Jurkat, Clone E6-1 (cell line): ENCODE measurements around the gene ITGAV.
A peak's percentile ranks its signal among the peaks of the same experiment; 100 is the strongest.

ENCODE experiments used
- DNase-seq: peaks from one replicate; pipeline ENCODE4 v3.0.0-alpha.2; 2011; ENCODE audit warnings: low read depth, low spot score
- H3K4me3 ChIP-seq: 2 replicates; pipeline ENCODE4 v1.5.1; 2011; ENCODE audit warnings: mild to moderate bottlenecking, low read length, control low read depth, moderate library complexity

The ITGAV gene

GRCh38 chr2:186641807-186642321, 52.0 kb downstream of the ITGAV start:
- peak; percentile 41 for DNase-seq
- H3K4me3 ChIP-seq = no peak overlapping the region

GRCh38 chr2:186644791-186645190, 54.9 kb downstream of the ITGAV start:
- no peak for DNase-seq
- no peak overlapping the region for H3K4me3 ChIP-seq

GRCh38 chr2:186645999-186646398, 56.1 kb downstream of the ITGAV start:
- H3K4me3 ChIP-seq = no peak overlapping the region
- DNase-seq = no peak

- no peak overlapping the region for H3K4me3 ChIP-seq
- no peak for DNase-seq
These were observed 58.3 kb downstream of the ITGAV start for GRCh38 chr2:186648130-186648529.

- no peak for DNase-seq
- H3K4me3 ChIP-seq = no peak overlapping the region
These were observed 63.7 kb downstream of the ITGAV start for GRCh38 chr2:186653511-186653910.

- H3K4me3 ChIP-seq = no peak overlapping the region
- no peak for DNase-seq
These were observed 69.5 kb downstream of the ITGAV start for GRCh38 chr2:186659383-186659782.

- H3K4me3 ChIP-seq = no peak overlapping the region
- DNase-seq = no peak
These were observed 74.7 kb downstream of the ITGAV start for GRCh38 chr2:186664385-186665043.

- no peak overlapping the region for H3K4me3 ChIP-seq
- no peak for DNase-seq
These were observed 79.3 kb downstream of the ITGAV start for GRCh38 chr2:186669146-186669545.

GRCh38 chr2:186670831-186671230, 81.0 kb downstream of the ITGAV start:
- DNase-seq = no peak
- H3K4me3 ChIP-seq = no peak overlapping the region

- DNase-seq = no peak
- H3K4me3 ChIP-seq = no peak overlapping the region
These were observed 85.5 kb downstream of the ITGAV start for GRCh38 chr2:186675380-186675779.

- DNase-seq = no peak
These were observed 93.5 kb downstream of the ITGAV start for GRCh38 chr2:186683341-186683740.

GRCh38 chr2:186687807-186688211, 98.0 kb downstream of the ITGAV start:
- no peak for DNase-seq
- no peak overlapping the region for H3K4me3 ChIP-seq

More at GRCh38 chr2:186683341-186683740, 93.5 kb downstream of the ITGAV start:
- H3K4me3 ChIP-seq = no peak overlapping the region

- DNase-seq = no peak
- H3K4me3 ChIP-seq = no peak overlapping the region
These were observed 99.0 kb downstream of the ITGAV start for GRCh38 chr2:186688813-186689212.

- H3K4me3 ChIP-seq = no peak overlapping the region
- peak; percentile 29 for DNase-seq
These were observed 100.9 kb downstream of the ITGAV start for GRCh38 chr2:186690786-186691185.

- no peak for DNase-seq
- no peak overlapping the region for H3K4me3 ChIP-seq
These were observed 101.4 kb downstream of the ITGAV start for GRCh38 chr2:186691231-186691630.

- no peak overlapping the region for H3K4me3 ChIP-seq
- DNase-seq = no peak
These were observed 102.0 kb downstream of the ITGAV start for GRCh38 chr2:186691900-186692299.

- no peak for DNase-seq
- H3K4me3 ChIP-seq = peak overlapping the region; percentile 43
These were observed 103.6 kb downstream of the ITGAV start for GRCh38 chr2:186693446-186693832.

- no peak for DNase-seq
- no peak overlapping the region for H3K4me3 ChIP-seq
These were observed 105.4 kb downstream of the ITGAV start for GRCh38 chr2:186695081-186695756.

- DNase-seq = no peak
- H3K4me3 ChIP-seq = no peak overlapping the region
These were observed 106.4 kb downstream of the ITGAV start for GRCh38 chr2:186696290-186696689.

GRCh38 chr2:186696804-186697203, 106.9 kb downstream of the ITGAV start:
- DNase-seq = no peak
- no peak overlapping the region for H3K4me3 ChIP-seq

- H3K4me3 ChIP-seq = no peak overlapping the region
- DNase-seq = no peak
These were observed 107.7 kb downstream of the ITGAV start for GRCh38 chr2:186697536-186697935.
